ENCODE measurements around the gene TLCD3B. TPM values are rescaled to one million over a fixed set of nuclear protein-coding genes. Genes with fewer than 3 reads are reported as not detected.

TLCD3B gene
- total RNA-seq, 4 donors from 2014 or later: not detected

DNA sequence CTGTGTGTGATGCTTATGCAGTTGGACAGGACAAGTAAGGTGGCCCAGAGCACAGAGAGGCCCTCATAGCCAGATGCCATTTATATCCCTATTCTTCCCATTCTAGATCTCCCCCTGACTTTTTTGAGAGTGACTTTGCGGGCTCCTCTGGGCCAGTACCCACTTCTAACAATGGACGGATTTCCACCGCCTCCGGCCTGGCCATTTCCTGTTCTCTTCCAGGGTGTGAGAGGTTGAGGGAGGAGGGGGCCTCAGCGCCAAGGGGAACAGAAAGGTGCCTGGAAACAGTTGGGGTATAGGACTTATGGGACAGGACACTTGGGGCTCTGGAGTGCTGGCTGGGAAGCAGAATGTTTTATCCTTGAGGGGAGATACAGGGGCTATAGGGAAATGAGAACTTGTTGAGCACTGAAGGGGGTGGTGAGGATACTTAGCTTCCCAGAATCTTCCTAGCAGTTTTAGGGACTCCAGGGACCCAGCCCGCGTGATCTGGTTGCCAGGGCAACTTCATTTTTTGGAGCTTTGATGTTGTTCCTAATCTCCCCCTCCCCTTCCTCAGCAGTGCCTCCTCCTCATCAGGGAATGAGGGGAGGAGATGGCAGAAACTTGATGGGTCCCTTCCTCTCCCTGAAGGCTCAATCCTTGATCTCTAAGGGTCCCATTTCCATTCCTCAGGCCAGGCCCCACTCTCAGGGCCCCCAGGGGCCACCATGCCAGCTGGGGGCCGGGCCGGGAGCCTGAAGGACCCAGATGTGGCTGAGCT is 53.8 kb downstream of the TLCD3B start:
- intact Hi-C loops (cut with DNase I; ENCODE audit: low total_unique reads): no loop called here
- no peak overlapping the region for H3K4me3 ChIP-seq (ENCODE audit: low read depth, poor library complexity, severe bottlenecking)
- WGBS, 2 donors: 76 to 85% methylated on average over 7 to 9 of the region's 9 CpGs

DNA sequence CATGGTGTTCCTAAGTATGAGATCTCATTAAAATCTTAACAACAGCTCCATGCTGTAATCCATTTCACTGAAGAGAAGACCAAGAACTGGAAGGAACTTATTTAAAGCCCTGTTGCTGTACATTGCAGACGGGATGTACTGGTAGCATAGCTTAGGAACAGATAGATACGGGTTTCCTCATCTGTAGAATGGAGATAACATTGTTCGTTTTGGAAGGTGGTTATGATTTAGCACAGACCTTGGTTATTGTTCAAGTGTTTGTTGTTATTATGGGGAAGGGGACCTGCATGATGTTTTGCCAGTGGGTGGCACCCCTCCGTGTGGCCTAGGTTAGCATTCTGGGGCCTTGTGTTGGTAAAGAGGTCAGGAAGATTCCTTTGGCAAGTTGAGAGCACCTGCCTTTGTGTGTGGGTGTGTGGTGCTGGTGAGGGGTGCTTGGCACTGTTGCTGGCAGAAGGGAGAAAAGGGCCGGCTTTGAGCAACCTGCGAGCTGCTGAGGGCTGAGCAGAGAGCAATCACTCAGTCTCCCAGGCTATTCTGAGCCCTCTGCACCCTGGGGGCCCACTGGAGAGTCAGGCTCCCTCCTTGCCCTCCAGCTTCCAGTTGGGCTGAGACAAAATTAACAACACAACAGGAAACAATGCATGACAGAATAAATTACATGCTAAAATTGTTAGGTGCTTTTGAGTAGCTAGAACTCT is 55.1 kb downstream of the TLCD3B start:
- DNase-seq (ENCODE audit: low spot score in 2 of 2): no peak
- intact Hi-C loops (cut with DNase I; ENCODE audit: low total_unique reads): no loop called here
- WGBS, 2 donors: 21 to 23% methylated on average over 6 of the region's 6 CpGs
- TF ChIP-seq, protein P1, sequence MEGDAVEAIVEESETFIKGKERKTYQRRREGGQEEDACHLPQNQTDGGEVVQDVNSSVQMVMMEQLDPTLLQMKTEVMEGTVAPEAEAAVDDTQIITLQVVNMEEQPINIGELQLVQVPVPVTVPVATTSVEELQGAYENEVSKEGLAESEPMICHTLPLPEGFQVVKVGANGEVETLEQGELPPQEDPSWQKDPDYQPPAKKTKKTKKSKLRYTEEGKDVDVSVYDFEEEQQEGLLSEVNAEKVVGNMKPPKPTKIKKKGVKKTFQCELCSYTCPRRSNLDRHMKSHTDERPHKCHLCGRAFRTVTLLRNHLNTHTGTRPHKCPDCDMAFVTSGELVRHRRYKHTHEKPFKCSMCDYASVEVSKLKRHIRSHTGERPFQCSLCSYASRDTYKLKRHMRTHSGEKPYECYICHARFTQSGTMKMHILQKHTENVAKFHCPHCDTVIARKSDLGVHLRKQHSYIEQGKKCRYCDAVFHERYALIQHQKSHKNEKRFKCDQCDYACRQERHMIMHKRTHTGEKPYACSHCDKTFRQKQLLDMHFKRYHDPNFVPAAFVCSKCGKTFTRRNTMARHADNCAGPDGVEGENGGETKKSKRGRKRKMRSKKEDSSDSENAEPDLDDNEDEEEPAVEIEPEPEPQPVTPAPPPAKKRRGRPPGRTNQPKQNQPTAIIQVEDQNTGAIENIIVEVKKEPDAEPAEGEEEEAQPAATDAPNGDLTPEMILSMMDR (IDR thresholded peaks at IDR 0.05): no peak
- no peak for TF ChIP-seq POLR2A (IDR thresholded peaks at IDR 0.05)
- no peak overlapping the region for H3K4me3 ChIP-seq (ENCODE audit: low read depth, poor library complexity, severe bottlenecking)

More for the DNA sequence above, 53.8 kb downstream of the TLCD3B start:
- DNase-seq (ENCODE audit: low spot score in 2 of 2): no peak
- no peak for TF ChIP-seq POLR2A (IDR thresholded peaks at IDR 0.05)
- TF ChIP-seq, protein P1 (IDR thresholded peaks at IDR 0.05): no peak

DNA sequence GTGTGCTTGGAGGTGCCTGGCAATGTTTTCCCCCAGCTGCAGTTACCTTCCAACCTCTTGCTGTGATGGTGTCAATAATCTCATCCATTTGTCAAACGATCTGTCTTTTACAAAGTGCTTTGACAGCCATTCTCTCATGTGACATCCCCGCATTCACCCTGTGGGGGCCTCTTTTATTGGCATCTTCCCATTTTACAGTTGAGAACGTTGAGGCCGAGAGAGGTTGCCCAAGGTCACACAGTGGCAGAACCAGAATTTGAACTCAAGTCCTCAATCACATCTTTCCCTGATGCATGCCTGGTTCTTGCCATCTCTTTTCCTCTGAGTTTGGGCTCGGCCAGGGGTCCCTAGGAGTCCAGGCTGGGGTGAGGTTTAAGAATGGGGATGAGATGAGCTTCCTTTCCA is 55.9 kb downstream of the TLCD3B start:
- 55 to 63% methylated on average over 5 of the region's 5 CpGs for WGBS, 2 donors
- TF ChIP-seq POLR2A (IDR thresholded peaks at IDR 0.05): no peak
- H3K4me3 ChIP-seq (ENCODE audit: low read depth, poor library complexity, severe bottlenecking): peak overlapping the region; percentile 59
- intact Hi-C loops (cut with DNase I; ENCODE audit: low total_unique reads): no loop called here
- no peak for DNase-seq (ENCODE audit: low spot score in 2 of 2)

Other genes starting within 250 kb of the TLCD3B start
- gene KIF22, start 240.5 kb downstream of the TLCD3B start, total RNA-seq: 10 to 100 TPM; 36.8 to 81.2 (median 44.9) TPM
- 100 to 1,000 TPM in 1 of 4 donors, 10 to 100 TPM in 3; 62.1 to 101 (median 84.8) TPM for gene MAZ, start 224.7 kb downstream of the TLCD3B start, total RNA-seq
- 1 to 10 TPM in 3 of 4 donors, not detected in 1; 1.1 to 3.6 (median 1.4) TPM for gene PRRT2, start 219.1 kb downstream of the TLCD3B start, total RNA-seq
- 10 to 100 TPM; 28.0 to 33.5 (median 32.1) TPM for gene PAGR1, start 215.1 kb downstream of the TLCD3B start, total RNA-seq
- 10 to 100 TPM; 58.2 to 94.1 (median 70.4) TPM for gene MVP, start 210.8 kb downstream of the TLCD3B start, total RNA-seq
- 100 to 1,000 TPM in 3 of 4 donors, 10 to 100 TPM in 1; 83.4 to 122 (median 108) TPM for gene CDIPT, start 168.0 kb downstream of the TLCD3B start, total RNA-seq
- gene SEZ6L2, start 131.7 kb downstream of the TLCD3B start, total RNA-seq: 100 to 1,000 TPM in 1 of 4 donors, 1 to 10 TPM in 3; 1.4 to 100 (median 3.1) TPM
- not detected for gene ASPHD1, start 130.8 kb downstream of the TLCD3B start, total RNA-seq
- 10 to 100 TPM; 19.7 to 34.4 (median 26.0) TPM for gene KCTD13, start 105.0 kb downstream of the TLCD3B start, total RNA-seq
- gene TMEM219, start 69.2 kb downstream of the TLCD3B start, total RNA-seq: 100 to 1,000 TPM; 118 to 143 (median 130) TPM
- 10 to 100 TPM; 35.5 to 47.9 (median 38.1) TPM for gene TAOK2, start 57.4 kb downstream of the TLCD3B start, total RNA-seq
- 10 to 100 TPM; 13.7 to 28.9 (median 21.5) TPM for gene HIRIP3, start 35.7 kb downstream of the TLCD3B start, total RNA-seq
- 100 to 1,000 TPM in 1 of 4 donors, 10 to 100 TPM in 3; 40.9 to 157 (median 61.8) TPM for gene INO80E, start 35.0 kb downstream of the TLCD3B start, total RNA-seq
- 1 to 10 TPM in 1 of 4 donors, under 1 TPM in 2, not detected in 1; 0.21 to 2.6 (median 0.69) TPM for gene DOC2A, start 20.2 kb downstream of the TLCD3B start, total RNA-seq
- gene C16orf92, start 8.1 kb downstream of the TLCD3B start, total RNA-seq: not detected
- gene ALDOA, start 34.5 kb upstream of the TLCD3B start, total RNA-seq: 100 to 1,000 TPM; 836 to 988 (median 910) TPM
- 10 to 100 TPM; 53.3 to 75.4 (median 67.4) TPM for gene PPP4C, start 44.7 kb upstream of the TLCD3B start, total RNA-seq
- 1 to 10 TPM; 2.6 to 7.2 (median 3.8) TPM for gene TBX6, start 60.7 kb upstream of the TLCD3B start, total RNA-seq
- 100 to 1,000 TPM; 185 to 351 (median 229) TPM for gene YPEL3, start 64.9 kb upstream of the TLCD3B start, total RNA-seq
- gene GDPD3, start 82.3 kb upstream of the TLCD3B start, total RNA-seq: 10 to 100 TPM in 3 of 4 donors, 1 to 10 TPM in 1; 7.4 to 15.2 (median 11.6) TPM
- gene MAPK3, start 91.9 kb upstream of the TLCD3B start, total RNA-seq: 10 to 100 TPM; 39.6 to 62.3 (median 49.6) TPM
- 10 to 100 TPM; 16.7 to 44.4 (median 27.0) TPM for gene CORO1A, start 152.3 kb upstream of the TLCD3B start, total RNA-seq
- gene BOLA2B, start 162.4 kb upstream of the TLCD3B start, total RNA-seq: 100 to 1,000 TPM in 3 of 4 donors, 10 to 100 TPM in 1; 87.6 to 199 (median 147) TPM
- 10 to 100 TPM; 22.1 to 68.1 (median 45.3) TPM for gene SLX1A, start 162.6 kb upstream of the TLCD3B start, total RNA-seq
- 10 to 100 TPM in 2 of 4 donors, 1 to 10 TPM in 2; 2.0 to 19.3 (median 11.3) TPM for gene SULT1A3, start 168.0 kb upstream of the TLCD3B start, total RNA-seq
- 1 to 10 TPM; 1.4 to 2.4 (median 1.7) TPM for gene NPIPB13, start 217.2 kb upstream of the TLCD3B start, total RNA-seq